ENCODE measurements around the gene PIP5KL1. TPM values are rescaled to one million over a fixed set of nuclear protein-coding genes. Genes with fewer than 3 reads are reported as not detected.

PIP5KL1 gene
- total RNA-seq, 1 experiment from 2014 or later, result 7.8 TPM

GRCh38 chr9:127937056-127937387, 6.4 kb upstream of the PIP5KL1 start:
- Histone ChIP-seq H3K27ac (ENCODE audit: low read length) (peak overlapping the region; percentile 93), H3K27me3 (ENCODE audit: control insufficient read depth, insufficient read depth, low read length) (no peaks in the 10 kb centered on the region), H3K4me3 (ENCODE audit: low read depth in 2 of 2, low read length in 2 of 2) (peak overlapping the region; percentile 65 to 66), H3K36me3 (ENCODE audit: control insufficient read depth, insufficient read depth, low read length) (peaks cover 7% of the 10 kb centered on the region), H3K9me3 (ENCODE audit: control insufficient read depth, insufficient read depth, low read depth, low read length) (no peaks in the 10 kb centered on the region), H3K4me1 (ENCODE audit: control insufficient read depth, insufficient read depth, low read length) (peaks cover 52% of the 10 kb centered on the region)
- TF ChIP-seq REST (IDR thresholded peaks at IDR 0.05; ENCODE audit: insufficient read depth in 1 of 2, low read depth in 2 of 2, low read length in 1 of 2), result no peak
- intact Hi-C loops (cut with micrococcal nuclease; ENCODE audit: unreplicated experiment), result no loop called here
- no TSS peak for BruUV-seq (replicated peaks)
- ATAC-seq (no peak), DNase-seq (ENCODE audit: low read depth, low spot score) (no peak)
- ChIA-PET POLR2A (no interaction called here), CTCF (interaction anchor here (0.6 kb wide), 1 partner anchor 87 kb away, joined by 3 read pairs; no protein-coding TSS in a partner anchor)
- in situ Hi-C loops (cut with HindIII; ENCODE audit: low pct_unique_long_range_greater_than_20kb, low sequenced_read_pairs), result loop anchor here (25.0 kb wide), 1 partner anchor 150 kb away; no protein-coding TSS in a partner anchor

DNA sequence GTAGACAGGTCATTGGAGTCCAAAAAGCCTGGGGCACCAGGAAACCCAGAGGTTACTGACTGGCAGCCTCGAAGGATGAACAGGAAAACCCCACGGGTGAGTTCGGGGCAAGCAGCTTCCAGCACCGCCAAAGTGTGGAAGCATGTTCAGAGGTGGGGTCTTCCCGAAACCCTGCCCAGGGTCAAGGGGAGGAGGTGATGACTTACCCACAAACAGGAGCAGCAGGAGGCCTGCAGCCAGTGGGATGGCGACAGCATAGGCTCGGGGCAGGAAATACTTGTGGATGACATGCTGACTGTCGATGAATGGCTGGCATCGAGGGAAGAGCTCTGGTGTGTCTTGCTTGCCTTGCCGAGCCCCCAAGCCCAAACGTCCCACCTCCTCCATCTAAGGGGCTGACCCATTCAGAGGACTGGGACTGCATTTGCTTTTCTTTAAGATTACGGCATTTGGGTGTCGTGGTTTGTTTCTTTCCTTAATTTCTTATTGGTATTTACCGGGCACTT, 5.8 kb upstream of the PIP5KL1 start:
- Histone ChIP-seq H3K9me3 (ENCODE audit: control insufficient read depth, insufficient read depth, low read depth, low read length) (no peaks in the 10 kb centered on the region), H3K36me3 (ENCODE audit: control insufficient read depth, insufficient read depth, low read length) (peaks cover 7% of the 10 kb centered on the region), H3K27me3 (ENCODE audit: control insufficient read depth, insufficient read depth, low read length) (no peaks in the 10 kb centered on the region), H3K4me3 (ENCODE audit: low read depth in 2 of 2, low read length in 2 of 2) (peak overlapping the region; percentile 65 to 66), H3K27ac (ENCODE audit: low read length) (peak overlapping the region; percentile 93), H3K4me1 (ENCODE audit: control insufficient read depth, insufficient read depth, low read length) (peaks cover 51% of the 10 kb centered on the region)
- POLR2A ChIA-PET, result no interaction called here
- no TSS peak for BruUV-seq (replicated peaks)
- ATAC-seq, result no peak
- CTCF ChIA-PET, result no interaction called here
- DNase-seq (ENCODE audit: low read depth, low spot score), result no peak
- in situ Hi-C loops (cut with HindIII; ENCODE audit: low pct_unique_long_range_greater_than_20kb, low sequenced_read_pairs), result loop anchor here (25.0 kb wide), 1 partner anchor 151 kb away; no protein-coding TSS in a partner anchor
- no peak for TF ChIP-seq REST (IDR thresholded peaks at IDR 0.05; ENCODE audit: insufficient read depth in 1 of 2, low read depth in 2 of 2, low read length in 1 of 2)
- TF ChIP-seq POLR2AphosphoS5 (IDR thresholded peaks at IDR 0.05; ENCODE audit: low read depth, low read length), result peak; percentile 54
- no peak for TF ChIP-seq SIN3A (IDR thresholded peaks at IDR 0.05; ENCODE audit: borderline replicate concordance, insufficient read depth, low read depth, low read length)
- no peak for TF ChIP-seq TCF7L2 (IDR thresholded peaks at IDR 0.05; ENCODE audit: low read depth, low read length)
- TF ChIP-seq, protein P1, sequence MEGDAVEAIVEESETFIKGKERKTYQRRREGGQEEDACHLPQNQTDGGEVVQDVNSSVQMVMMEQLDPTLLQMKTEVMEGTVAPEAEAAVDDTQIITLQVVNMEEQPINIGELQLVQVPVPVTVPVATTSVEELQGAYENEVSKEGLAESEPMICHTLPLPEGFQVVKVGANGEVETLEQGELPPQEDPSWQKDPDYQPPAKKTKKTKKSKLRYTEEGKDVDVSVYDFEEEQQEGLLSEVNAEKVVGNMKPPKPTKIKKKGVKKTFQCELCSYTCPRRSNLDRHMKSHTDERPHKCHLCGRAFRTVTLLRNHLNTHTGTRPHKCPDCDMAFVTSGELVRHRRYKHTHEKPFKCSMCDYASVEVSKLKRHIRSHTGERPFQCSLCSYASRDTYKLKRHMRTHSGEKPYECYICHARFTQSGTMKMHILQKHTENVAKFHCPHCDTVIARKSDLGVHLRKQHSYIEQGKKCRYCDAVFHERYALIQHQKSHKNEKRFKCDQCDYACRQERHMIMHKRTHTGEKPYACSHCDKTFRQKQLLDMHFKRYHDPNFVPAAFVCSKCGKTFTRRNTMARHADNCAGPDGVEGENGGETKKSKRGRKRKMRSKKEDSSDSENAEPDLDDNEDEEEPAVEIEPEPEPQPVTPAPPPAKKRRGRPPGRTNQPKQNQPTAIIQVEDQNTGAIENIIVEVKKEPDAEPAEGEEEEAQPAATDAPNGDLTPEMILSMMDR (IDR thresholded peaks at IDR 0.05), result no peak
- intact Hi-C loops (cut with micrococcal nuclease; ENCODE audit: unreplicated experiment), result no loop called here

All from Panc1 (cell line).